Uterus (tissue), 4 donors: ENCODE data around the gene CC2D1A. TPM values are rescaled to one million over a fixed set of nuclear protein-coding genes. Genes with fewer than 3 reads are reported as not detected.

Source experiments
- DNase-seq, 2 donors: peaks; one replicate each; pipeline ENCODE4 v3.0.0-alpha.2; 2019 to 2020
- H3K27ac ChIP-seq, 2 donors: fragments of 200-600 bp; sonication (generic); 1 replicate in 1 of 2; 2 replicates in 1 of 2; pipeline ENCODE4 v1.5.1; 2016 to 2018
- H3K27me3 ChIP-seq, 2 donors: fragments of 200-600 bp; sonication (generic); one replicate each; pipeline ENCODE4 v1.5.1; 2018 to 2019; ENCODE audit warnings: control low read depth in 1 of 2
- H3K36me3 ChIP-seq, 2 donors: fragments of 200-600 bp; sonication (generic); one replicate each; pipeline ENCODE4 v1.5.1; 2019; ENCODE audit warnings: control low read depth in 1 of 2
- H3K4me1 ChIP-seq, 2 donors: fragments of 200-600 bp; sonication (generic); one replicate each; pipeline ENCODE4 v1.5.1; 2018 to 2019; ENCODE audit warnings: control low read depth in 1 of 2
- H3K4me3 ChIP-seq, 2 donors: fragments of 200-600 bp; sonication (generic); 1 replicate in 1 of 2; 2 replicates in 1 of 2; pipeline ENCODE4 v1.5.1; 2018 to 2019; ENCODE audit warnings: mild to moderate bottlenecking in 1 of 2
- H3K9me3 ChIP-seq, 2 donors: fragments of 200-600 bp; sonication (generic); one replicate each; pipeline ENCODE4 v1.5.1; 2019; ENCODE audit warnings: control low read depth in 1 of 2
- CTCF ChIP-seq, 4 experiments: fragments of 200-600 bp in 2 of 4; fragments of 450-650 bp in 2 of 4; sonication (generic) in 2 of 4; IDR thresholded peaks; one replicate each; pipeline ENCODE4 v1.5.1; 2016 to 2019; ENCODE audit warnings: antibody characterized with exemption in 4 of 4, mild to moderate bottlenecking in 2 of 4, moderate library complexity in 1 of 4
- POLR2A ChIP-seq, 2 donors: fragments of 450-650 bp; IDR thresholded peaks; one replicate each; pipeline ENCODE4 v1.6.1; 2016; ENCODE audit warnings: antibody characterized with exemption in 2 of 2, mild to moderate bottlenecking in 1 of 2, moderate library complexity in 1 of 2
- intact Hi-C: fragments of 100-400 bp; cut with DNase I; formaldehyde crosslinking; loops from one replicate; pipeline ENCODE4 v1.15.1; 2023; ENCODE audit warnings: low total_unique reads
- total RNA-seq, 4 donors: library from RNA; depleted of rRNA in 3 of 4; stranded (reverse); fragments of >200 nt in 3 of 4; gene quantifications; one replicate each; pipeline versions ENCODE4 v1.1.0 to v1.2.4, GENCODE V29; 2014 to 2023
- donor health status: DM: yes; HTN: yes; CAD: no.

The CC2D1A gene
- total RNA-seq, 4 donors from 2014 or later, result 3.2 to 44.4 (median 13.2) TPM

GRCh38 chr19:13877303-13877702, 28.7 kb upstream of the CC2D1A start:
- Histone ChIP-seq H3K27ac (no peak overlapping the region), H3K4me1 (peaks cover 0 to 6% of the 10 kb centered on the region in 2 donors), H3K9me3 (no peaks in the 10 kb centered on the region), H3K27me3 (peaks cover 0 to 3% of the 10 kb centered on the region in 2 donors), H3K36me3 (no peaks in the 10 kb centered on the region), H3K4me3 (no peak overlapping the region)
- intact Hi-C loops, result no loop called here
- TF ChIP-seq CTCF (IDR thresholded peaks at IDR 0.05) (no peak), POLR2A (IDR thresholded peaks at IDR 0.05) (no peak)
- no peak for DNase-seq

GRCh38 chr19:13880059-13881043, 25.6 kb upstream of the CC2D1A start:
- Histone ChIP-seq H3K4me3 (peak overlapping the region in 1 of 2 donors; percentile 12), H3K36me3 (no peaks in the 10 kb centered on the region), H3K4me1 (no peaks in the 10 kb centered on the region), H3K9me3 (no peaks in the 10 kb centered on the region), H3K27ac (peak overlapping the region; percentile 79 to 83), H3K27me3 (no peaks in the 10 kb centered on the region)
- peak; percentile 97 to 99 for DNase-seq
- intact Hi-C loops, result no loop called here
- TF ChIP-seq CTCF (IDR thresholded peaks at IDR 0.05), result peak; percentile 97 to 100 (median 100)
- peak; percentile 31 to 33 for TF ChIP-seq POLR2A (IDR thresholded peaks at IDR 0.05)

- H3K27me3 ChIP-seq, result no peaks in the 10 kb centered on the region
- intact Hi-C loops, result no loop called here
- H3K4me3 ChIP-seq, result no peak overlapping the region
- no peak for DNase-seq
- no peaks in the 10 kb centered on the region for H3K9me3 ChIP-seq
- H3K4me1 ChIP-seq, result no peaks in the 10 kb centered on the region
- peak overlapping the region; percentile 79 to 83 for H3K27ac ChIP-seq
- H3K36me3 ChIP-seq, result no peaks in the 10 kb centered on the region
- TF ChIP-seq POLR2A (IDR thresholded peaks at IDR 0.05) (no peak), CTCF (IDR thresholded peaks at IDR 0.05) (no peak)
Observed at GRCh38 chr19:13881251-13881691, 24.7 kb upstream of the CC2D1A start.

GRCh38 chr19:13881692-13882418, 24.1 kb upstream of the CC2D1A start:
- no peak overlapping the region for H3K4me3 ChIP-seq
- H3K9me3 ChIP-seq, result no peaks in the 10 kb centered on the region
- H3K27me3 ChIP-seq, result no peaks in the 10 kb centered on the region
- no peaks in the 10 kb centered on the region for H3K36me3 ChIP-seq
- H3K4me1 ChIP-seq, result no peaks in the 10 kb centered on the region
- intact Hi-C loops, result no loop called here
- DNase-seq, result no peak
- no peak for TF ChIP-seq CTCF (IDR thresholded peaks at IDR 0.05)
- TF ChIP-seq POLR2A (IDR thresholded peaks at IDR 0.05), result no peak
- H3K27ac ChIP-seq, result peak overlapping the region in 1 of 2 donors; percentile 79

- Histone ChIP-seq H3K27me3 (no peaks in the 10 kb centered on the region), H3K4me1 (no peaks in the 10 kb centered on the region), H3K4me3 (no peak overlapping the region), H3K36me3 (no peaks in the 10 kb centered on the region), H3K27ac (no peak overlapping the region), H3K9me3 (no peaks in the 10 kb centered on the region)
- DNase-seq, result no peak
- TF ChIP-seq POLR2A (IDR thresholded peaks at IDR 0.05), result no peak
- TF ChIP-seq CTCF (IDR thresholded peaks at IDR 0.05), result no peak
- intact Hi-C loops, result no loop called here
Observed at GRCh38 chr19:13882419-13882795, 23.6 kb upstream of the CC2D1A start.
